ENCODE measurements around the gene EIF2B2.

DNA sequence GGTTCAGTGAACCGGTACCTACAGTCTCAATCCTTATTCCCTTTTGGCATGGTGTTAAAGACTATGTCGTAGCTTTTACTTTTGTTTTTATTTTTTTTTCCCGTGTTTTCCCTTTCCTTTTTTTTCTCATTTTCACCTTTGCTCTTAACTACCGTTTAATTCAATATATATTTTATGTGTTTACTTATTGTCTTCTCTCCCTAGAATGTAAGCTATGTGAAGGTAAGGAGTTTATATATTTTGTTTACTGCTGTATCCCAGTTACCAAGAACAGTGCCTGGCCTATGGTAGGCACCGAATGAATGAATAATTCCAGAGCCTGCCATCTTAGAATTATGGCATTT, 48.8 kb downstream of the EIF2B2 start:
- no peak for TF ChIP-seq OSR1 (CRISPR knock-in tag; IDR thresholded peaks at IDR 0.05)
- TF ChIP-seq, protein P1, sequence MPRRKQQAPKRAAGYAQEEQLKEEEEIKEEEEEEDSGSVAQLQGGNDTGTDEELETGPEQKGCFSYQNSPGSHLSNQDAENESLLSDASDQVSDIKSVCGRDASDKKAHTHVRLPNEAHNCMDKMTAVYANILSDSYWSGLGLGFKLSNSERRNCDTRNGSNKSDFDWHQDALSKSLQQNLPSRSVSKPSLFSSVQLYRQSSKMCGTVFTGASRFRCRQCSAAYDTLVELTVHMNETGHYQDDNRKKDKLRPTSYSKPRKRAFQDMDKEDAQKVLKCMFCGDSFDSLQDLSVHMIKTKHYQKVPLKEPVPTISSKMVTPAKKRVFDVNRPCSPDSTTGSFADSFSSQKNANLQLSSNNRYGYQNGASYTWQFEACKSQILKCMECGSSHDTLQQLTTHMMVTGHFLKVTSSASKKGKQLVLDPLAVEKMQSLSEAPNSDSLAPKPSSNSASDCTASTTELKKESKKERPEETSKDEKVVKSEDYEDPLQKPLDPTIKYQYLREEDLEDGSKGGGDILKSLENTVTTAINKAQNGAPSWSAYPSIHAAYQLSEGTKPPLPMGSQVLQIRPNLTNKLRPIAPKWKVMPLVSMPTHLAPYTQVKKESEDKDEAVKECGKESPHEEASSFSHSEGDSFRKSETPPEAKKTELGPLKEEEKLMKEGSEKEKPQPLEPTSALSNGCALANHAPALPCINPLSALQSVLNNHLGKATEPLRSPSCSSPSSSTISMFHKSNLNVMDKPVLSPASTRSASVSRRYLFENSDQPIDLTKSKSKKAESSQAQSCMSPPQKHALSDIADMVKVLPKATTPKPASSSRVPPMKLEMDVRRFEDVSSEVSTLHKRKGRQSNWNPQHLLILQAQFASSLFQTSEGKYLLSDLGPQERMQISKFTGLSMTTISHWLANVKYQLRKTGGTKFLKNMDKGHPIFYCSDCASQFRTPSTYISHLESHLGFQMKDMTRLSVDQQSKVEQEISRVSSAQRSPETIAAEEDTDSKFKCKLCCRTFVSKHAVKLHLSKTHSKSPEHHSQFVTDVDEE (CRISPR knock-in tag; IDR thresholded peaks at IDR 0.05) = no peak
- TF ChIP-seq PATZ1 (CRISPR knock-in tag; IDR thresholded peaks at IDR 0.05; ENCODE audit: borderline replicate concordance) = no peak
- no peak for TF ChIP-seq ESRRG (CRISPR knock-in tag; IDR thresholded peaks at IDR 0.05)
- no peak for TF ChIP-seq ZNF70 (CRISPR knock-in tag; IDR thresholded peaks at IDR 0.05)
- TF ChIP-seq RARB (CRISPR knock-in tag; IDR thresholded peaks at IDR 0.05) = no peak
- TF ChIP-seq ZC3H10 (CRISPR knock-in tag; IDR thresholded peaks at IDR 0.05) = no peak
- TF ChIP-seq ZFP30 (CRISPR knock-in tag; IDR thresholded peaks at IDR 0.05) = no peak

All from SK-N-SH treated with all-trans-retinoic acid at 6 μM for 48 hours (cell line).